NT2/D1 (cell line): ENCODE data around the gene TCL1A.

ENCODE experiments used
- SUZ12 ChIP-seq: IDR thresholded peaks from 2 replicates; pipeline ENCODE4 v1.6.1; 2011; ENCODE audit not compliant: insufficient read length, insufficient read depth; ENCODE audit errors: extremely low read depth
- YY1 ChIP-seq: IDR thresholded peaks from 2 replicates; pipeline ENCODE4 v1.6.1; 2011; ENCODE audit not compliant: insufficient read length, insufficient read depth
- ZNF274 ChIP-seq: IDR thresholded peaks from 2 replicates; pipeline ENCODE4 v1.6.1; 2011; ENCODE audit warnings: mild to moderate bottlenecking, low read depth, low read length

GRCh38 chr14:95668235-95668772 is 45.6 kb downstream of the TCL1A start:
- no peak for TF ChIP-seq YY1
- no peak for TF ChIP-seq SUZ12
- TF ChIP-seq ZNF274 = no peak
